OCI-LY3 (cell line): ENCODE data around the gene TSPAN10.

Experiments used
- H2AFZ ChIP-seq: fragments of 200-600, 300-600 bp; shearing (Covaris generic); 2 replicates; pipeline ENCODE4 v1.6.0; 2014; ENCODE audit warnings: antibody characterized with exemption, low read depth, low read length
- H3K27ac ChIP-seq: fragments of 200-600, 300-600 bp; sonication (generic); 2 replicates; pipeline ENCODE4 v1.5.1; 2014; ENCODE audit warnings: mild to moderate bottlenecking, low read length, moderate library complexity, mixed read lengths
- H3K27me3 ChIP-seq: fragments of 200-600, 300-600 bp; sonication (generic); 2 replicates; pipeline ENCODE4 v1.6.1; 2014; ENCODE audit warnings: low read depth, low read length, mixed read lengths
- H3K36me3 ChIP-seq: fragments of 200-600, 300-600 bp; sonication (generic); replicated peaks from 2 replicates; pipeline ENCODE3; 2014; ENCODE audit warnings: low read depth, low read length, mixed read lengths
- H3K4me1 ChIP-seq: fragments of 300-600, 200-600 bp; sonication (generic); 2 replicates; pipeline ENCODE4 v1.6.1; 2014; ENCODE audit warnings: low read length, mixed read lengths
- H3K4me2 ChIP-seq: fragments of 200-600, 300-600 bp; sonication (generic); 2 replicates; pipeline ENCODE4 v1.6.1; 2014; ENCODE audit warnings: low read length, mixed read lengths
- H3K4me3 ChIP-seq: fragments of 300-600, 200-600 bp; sonication (generic); 2 replicates; pipeline ENCODE4 v1.5.1; 2014; ENCODE audit warnings: antibody characterized with exemption, mild to moderate bottlenecking, low read length, moderate library complexity
- H3K79me2 ChIP-seq: fragments of 300-600, 200-600 bp; shearing (Covaris generic); 2 replicates; pipeline ENCODE4 v1.6.1; 2014; ENCODE audit warnings: mild to moderate bottlenecking, low read length, mixed read lengths
- H3K9ac ChIP-seq: fragments of 300-600, 200-600 bp; shearing (Covaris generic); 2 replicates; pipeline ENCODE4 v1.6.0; 2014; ENCODE audit warnings: mild to moderate bottlenecking, low read length, moderate library complexity
- H3K9me3 ChIP-seq: fragments of 200-600, 300-600 bp; shearing (Covaris generic); 2 replicates; pipeline ENCODE4 v1.6.1; 2014; ENCODE audit warnings: low read length, mixed read lengths; ENCODE audit not compliant: insufficient read depth
- H4K20me1 ChIP-seq: fragments of 200-600, 300-600 bp; sonication (generic); 2 replicates; pipeline ENCODE4 v1.6.1; 2016; ENCODE audit warnings: low read length, mixed read lengths; ENCODE audit not compliant: insufficient read depth
- EZH2phosphoT487 ChIP-seq: fragments of 200-600 bp; shearing (Covaris generic); IDR thresholded peaks from 2 replicates; pipeline ENCODE4 v1.6.1; 2018; ENCODE audit warnings: antibody characterized with exemption, mixed run types, low read depth
- TF ChIP-seq, protein P1 (sequence below): fragments of 200-600, 300-600 bp; sonication (generic); IDR thresholded peaks from 2 replicates; pipeline ENCODE4 v1.5.1; 2014; ENCODE audit warnings: antibody characterized with exemption, low read length, low read depth

The TSPAN10 gene

DNA sequence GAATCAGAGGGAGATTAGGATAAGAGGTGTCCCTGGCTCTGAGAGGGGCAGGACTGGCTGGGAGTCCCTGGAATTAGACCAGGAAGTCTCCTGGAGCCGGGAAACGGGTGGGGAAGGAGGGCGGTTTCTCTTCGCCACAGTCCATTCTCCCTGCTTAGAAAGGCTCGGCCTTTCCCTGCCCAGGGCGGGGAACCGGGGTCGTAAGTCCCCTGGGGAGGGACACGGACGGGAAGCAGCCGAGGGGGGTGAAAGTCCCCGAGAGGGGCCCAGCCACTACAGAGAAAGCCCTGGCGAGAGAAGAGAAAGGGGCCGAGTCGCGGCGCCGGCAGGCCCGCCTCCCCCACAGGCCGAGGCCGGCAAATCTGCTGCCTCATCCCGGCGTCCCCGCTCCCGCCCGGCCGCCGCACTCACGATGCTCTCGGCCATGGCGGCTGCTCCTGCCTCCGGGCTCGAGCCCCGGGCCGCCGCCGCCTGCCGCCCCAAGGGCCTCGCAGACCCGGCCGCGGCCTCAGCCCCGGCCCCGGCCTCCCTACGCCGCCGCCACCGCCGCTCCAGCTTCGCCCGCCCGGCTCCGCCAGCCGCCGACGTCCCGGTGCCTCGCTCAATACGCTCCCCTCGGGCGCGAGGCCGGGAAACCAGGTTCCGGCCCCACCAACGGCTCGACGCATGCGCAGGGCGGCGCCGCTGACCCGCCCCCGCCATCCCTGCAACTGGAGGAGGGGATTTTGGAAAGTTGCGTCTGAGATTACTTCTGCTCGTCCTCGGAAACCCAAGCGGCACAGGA, at the start of gene TSPAN10, which contains the start of gene NPLOC4:
Gene TSPAN10, plus strand, starts transcription at position 692 of the 784 bp plus-strand sequence. CDS start 5,217 bp downstream, outside the sequence.
Gene NPLOC4, minus strand, starts transcription at position 608 of the 784 bp plus-strand sequence. Its CDS starts 182 bp downstream, at position 426.
- H4K20me1 ChIP-seq, result peaks cover 13% of the 10 kb centered on the region
- TF ChIP-seq EZH2phosphoT487, result no peak
- TF ChIP-seq, protein P1, sequence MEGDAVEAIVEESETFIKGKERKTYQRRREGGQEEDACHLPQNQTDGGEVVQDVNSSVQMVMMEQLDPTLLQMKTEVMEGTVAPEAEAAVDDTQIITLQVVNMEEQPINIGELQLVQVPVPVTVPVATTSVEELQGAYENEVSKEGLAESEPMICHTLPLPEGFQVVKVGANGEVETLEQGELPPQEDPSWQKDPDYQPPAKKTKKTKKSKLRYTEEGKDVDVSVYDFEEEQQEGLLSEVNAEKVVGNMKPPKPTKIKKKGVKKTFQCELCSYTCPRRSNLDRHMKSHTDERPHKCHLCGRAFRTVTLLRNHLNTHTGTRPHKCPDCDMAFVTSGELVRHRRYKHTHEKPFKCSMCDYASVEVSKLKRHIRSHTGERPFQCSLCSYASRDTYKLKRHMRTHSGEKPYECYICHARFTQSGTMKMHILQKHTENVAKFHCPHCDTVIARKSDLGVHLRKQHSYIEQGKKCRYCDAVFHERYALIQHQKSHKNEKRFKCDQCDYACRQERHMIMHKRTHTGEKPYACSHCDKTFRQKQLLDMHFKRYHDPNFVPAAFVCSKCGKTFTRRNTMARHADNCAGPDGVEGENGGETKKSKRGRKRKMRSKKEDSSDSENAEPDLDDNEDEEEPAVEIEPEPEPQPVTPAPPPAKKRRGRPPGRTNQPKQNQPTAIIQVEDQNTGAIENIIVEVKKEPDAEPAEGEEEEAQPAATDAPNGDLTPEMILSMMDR, result no peak

DNA sequence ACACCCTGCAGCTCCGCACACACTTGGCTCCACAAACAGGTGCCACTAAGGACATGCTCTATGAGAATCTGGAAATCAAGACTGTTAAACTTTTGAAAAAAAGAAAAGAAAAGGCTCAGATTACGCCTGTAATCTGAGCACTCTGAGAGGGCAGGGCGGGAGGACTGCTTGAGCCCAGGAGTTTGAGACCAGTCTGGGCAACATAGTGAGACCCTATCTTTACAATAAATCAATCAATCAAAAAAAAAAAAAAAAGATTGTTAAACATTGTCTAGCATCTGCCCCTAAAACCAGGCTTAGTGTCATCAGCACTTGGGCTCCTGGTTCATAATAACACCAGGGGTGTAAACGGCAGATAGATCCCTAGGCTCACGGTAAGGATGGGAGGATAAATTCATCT, 47.4 kb upstream of the TSPAN10 start:
- no peak overlapping the region for H2AFZ ChIP-seq
- no peaks in the 10 kb centered on the region for H3K79me2 ChIP-seq
- no peaks in the 10 kb centered on the region for H3K9me3 ChIP-seq
- H3K9ac ChIP-seq, result no peak overlapping the region
- no peak overlapping the region for H3K27ac ChIP-seq
- TF ChIP-seq EZH2phosphoT487, result no peak
- TF ChIP-seq, protein P1, result no peak
- H3K27me3 ChIP-seq, result no peaks in the 10 kb centered on the region
- no peaks in the 10 kb centered on the region for H3K4me1 ChIP-seq
- no peak overlapping the region for H3K4me2 ChIP-seq
- H3K36me3 ChIP-seq, result peaks cover 49% of the 10 kb centered on the region
- H3K4me3 ChIP-seq, result no peak overlapping the region
- no peaks in the 10 kb centered on the region for H4K20me1 ChIP-seq

More for the DNA sequence above, at the start of gene TSPAN10, which contains the start of gene NPLOC4:
- H3K4me2 ChIP-seq, result peak within 1 kb of the TSS; percentile 99
- H3K9me3 ChIP-seq, result no peaks in the 10 kb centered on the region
- peak within 1 kb of the TSS; percentile 39 for H3K27ac ChIP-seq
- H3K27me3 ChIP-seq, result no peaks in the 10 kb centered on the region
- peaks cover 7% of the 10 kb centered on the region for H3K4me1 ChIP-seq
- peaks cover 52% of the 10 kb centered on the region for H3K79me2 ChIP-seq
- H3K9ac ChIP-seq, result peak within 1 kb of the TSS; percentile 95
- peaks cover 12% of the 10 kb centered on the region for H3K36me3 ChIP-seq
- peak within 1 kb of the TSS; percentile 86 for H2AFZ ChIP-seq
- peak within 1 kb of the TSS; percentile 100 for H3K4me3 ChIP-seq

DNA sequence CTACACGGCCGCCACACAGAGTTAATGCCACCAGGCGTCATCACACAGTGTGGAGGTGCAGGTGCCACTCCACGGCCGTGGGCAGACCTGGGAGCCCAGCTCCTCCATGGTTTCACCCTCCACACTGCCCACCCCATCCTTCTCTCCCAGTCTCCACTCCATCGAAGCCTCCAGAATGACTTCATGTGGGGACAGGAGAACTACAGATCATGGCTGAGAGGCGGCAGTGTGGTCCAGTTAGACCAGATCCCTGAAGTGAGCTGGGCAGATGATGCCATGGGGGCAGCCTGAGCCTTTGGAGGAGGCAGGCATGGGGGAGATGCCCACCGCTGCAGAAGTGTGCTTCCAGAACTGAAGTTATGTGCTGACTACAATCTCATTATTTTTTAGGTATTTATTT, 46.9 kb upstream of the TSPAN10 start:
- Histone ChIP-seq H3K27ac (no peak overlapping the region), H3K36me3 (peaks cover 49% of the 10 kb centered on the region), H3K9ac (no peak overlapping the region), H3K4me2 (no peak overlapping the region), H3K4me1 (no peaks in the 10 kb centered on the region), H4K20me1 (no peaks in the 10 kb centered on the region), H3K4me3 (no peak overlapping the region), H3K27me3 (no peaks in the 10 kb centered on the region), H2AFZ (no peak overlapping the region), H3K79me2 (no peaks in the 10 kb centered on the region), H3K9me3 (no peaks in the 10 kb centered on the region)
- no peak for TF ChIP-seq EZH2phosphoT487
- TF ChIP-seq, protein P1, result no peak

DNA sequence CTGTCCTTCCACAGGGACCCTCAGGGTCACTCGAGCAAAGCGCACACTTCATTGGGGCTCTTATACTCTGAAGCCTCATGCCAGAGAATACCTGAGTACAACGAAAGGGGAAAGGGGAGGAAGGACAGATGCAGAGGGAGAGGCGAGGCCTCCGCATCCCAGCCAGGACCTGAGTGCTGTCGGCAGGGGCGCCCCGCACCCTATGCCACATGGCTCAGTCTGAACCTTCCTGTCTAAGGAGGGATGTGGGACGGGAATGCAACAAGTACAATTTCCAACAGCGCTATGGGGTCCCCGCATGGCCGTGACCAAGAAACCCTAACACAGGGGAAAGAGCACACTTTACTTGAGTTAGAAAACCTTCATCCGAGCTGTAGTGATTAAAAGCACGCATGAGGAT, 45.0 kb upstream of the TSPAN10 start:
- TF ChIP-seq, protein P1, result no peak
- TF ChIP-seq EZH2phosphoT487, result no peak
- Histone ChIP-seq H3K79me2 (no peaks in the 10 kb centered on the region), H3K27ac (no peak overlapping the region), H3K4me3 (no peak overlapping the region), H3K9me3 (no peaks in the 10 kb centered on the region), H4K20me1 (no peaks in the 10 kb centered on the region), H3K9ac (no peak overlapping the region), H3K36me3 (peaks cover 45% of the 10 kb centered on the region), H2AFZ (no peak overlapping the region), H3K4me1 (no peaks in the 10 kb centered on the region), H3K4me2 (no peak overlapping the region), H3K27me3 (no peaks in the 10 kb centered on the region)
